SK-N-SH (cell line): ENCODE measurements around the gene CHID1. TPM values are rescaled to one million over a fixed set of nuclear protein-coding genes. Genes with fewer than 3 reads are reported as not detected.

ENCODE experiments used
- CTCF ChIA-PET: fragments of 300-600, 350-600 bp; formaldehyde crosslinking; extraction: SDS; loops from one replicate; lab custom pipeline; 2021; lab: Yijun Ruan, JAX
- POLR2A ChIA-PET: fragments of 350-600 bp; sonication (Branson Sonifier 250); formaldehyde crosslinking; extraction: SDS; loops from one replicate; lab custom pipeline; 2020; ENCODE audit warnings: antibody characterized with exemption, inconsistent platforms; lab: Yijun Ruan, JAX
- DNase-seq: peaks from one replicate; pipeline ENCODE4 v3.0.0; 2012
- H2AFZ ChIP-seq: fragments of 200-600 bp; sonication (generic); 2 replicates; pipeline ENCODE4 v1.8.1; 2016; ENCODE audit warnings: antibody characterized with exemption, mild to moderate bottlenecking, low read depth
- H3F3A ChIP-seq: fragments of 200-600 bp; sonication (generic); replicated peaks from 2 replicates; pipeline ENCODE3; 2016; ENCODE audit warnings: antibody characterized with exemption, mild to moderate bottlenecking; ENCODE audit not compliant: insufficient read depth
- H3K27ac ChIP-seq, 2 experiments: fragments of 200-500 bp in 1 of 2; fragments of 200-600 bp in 1 of 2; sonication (Bioruptor generic) in 1 of 2; sonication (generic), shearing (Covaris generic) in 1 of 2; 2 replicates each; pipeline versions ENCODE4 v1.5.1 to v1.6.1; 2014 to 2016; ENCODE audit warnings: low read depth in 2 of 2, inconsistent platforms in 1 of 2, low read length in 1 of 2, mild to moderate bottlenecking in 1 of 2, mixed read lengths in 1 of 2
- H3K27me3 ChIP-seq: fragments of 200-600 bp; sonication (generic), shearing (Covaris generic); 2 replicates; pipeline ENCODE4 v1.6.1; 2016; ENCODE audit warnings: mixed run types; ENCODE audit not compliant: insufficient read depth
- H3K36me3 ChIP-seq, 2 experiments: fragments of 200-500 bp in 1 of 2; fragments of 200-600 bp in 1 of 2; sonication (Bioruptor generic) in 1 of 2; sonication (generic) in 1 of 2; replicated peaks in 1 of 2; 2 replicates each; pipeline versions ENCODE3 to v1.5.1; 2014 to 2016; ENCODE audit warnings: low read length in 1 of 2, mild to moderate bottlenecking in 1 of 2; ENCODE audit not compliant: insufficient read depth in 2 of 2, control insufficient read depth in 1 of 2
- H3K4me1 ChIP-seq, 2 experiments: fragments of 200-500 bp in 1 of 2; fragments of 200-600 bp in 1 of 2; sonication (Bioruptor generic) in 1 of 2; sonication (generic), shearing (Covaris generic) in 1 of 2; 2 replicates each; pipeline versions ENCODE4 v1.5.1 to v1.6.1; 2014 to 2016; ENCODE audit warnings: low read depth in 1 of 2, low read length in 1 of 2, mixed run types in 1 of 2; ENCODE audit not compliant: insufficient read depth in 2 of 2, control insufficient read depth in 1 of 2
- H3K4me2 ChIP-seq: fragments of 200-600 bp; sonication (generic), shearing (Covaris generic); 2 replicates; pipeline ENCODE4 v1.6.1; 2017; ENCODE audit warnings: mixed run types
- H3K4me3 ChIP-seq, 2 experiments: fragments of 200-500 bp in 1 of 2; fragments of 200-600 bp in 1 of 2; sonication (Bioruptor generic) in 1 of 2; sonication (generic), shearing (Covaris generic) in 1 of 2; 2 replicates each; pipeline versions ENCODE4 v1.5.1 to v1.8.1; 2014 to 2016; ENCODE audit warnings: low read depth in 2 of 2, inconsistent platforms in 1 of 2, low read length in 1 of 2, mild to moderate bottlenecking in 1 of 2, mixed read lengths in 1 of 2, moderate library complexity in 1 of 2
- H3K79me2 ChIP-seq: fragments of 200-600 bp; sonication (generic); 2 replicates; pipeline ENCODE4 v1.8.1; 2017; ENCODE audit warnings: mild to moderate bottlenecking; ENCODE audit not compliant: insufficient read depth
- H3K9ac ChIP-seq: fragments of 200-600 bp; sonication (generic); 2 replicates; pipeline ENCODE4 v1.6.1; 2017; ENCODE audit warnings: mixed run types
- H3K9me2 ChIP-seq: fragments of 200-600 bp; sonication (generic); 2 replicates; pipeline ENCODE4 v1.6.1; 2017; ENCODE audit warnings: mixed run types
- H3K9me3 ChIP-seq: fragments of 200-600 bp; sonication (generic); 2 replicates; pipeline ENCODE4 v1.6.1; 2017; ENCODE audit warnings: mixed run types, mild to moderate bottlenecking, moderate library complexity
- H4K20me1 ChIP-seq: fragments of 200-600 bp; sonication (generic); 2 replicates; pipeline ENCODE4 v1.6.1; 2017; ENCODE audit warnings: mild to moderate bottlenecking, mixed run types; ENCODE audit not compliant: insufficient read depth
- JUND ChIP-seq: IDR thresholded peaks from 2 replicates; pipeline ENCODE4 v1.4.0; 2012
- MEF2A ChIP-seq: IDR thresholded peaks from 2 replicates; pipeline ENCODE4 v1.4.0; 2012; ENCODE audit warnings: low read depth, borderline replicate concordance
- SIN3A ChIP-seq: IDR thresholded peaks from 2 replicates; pipeline ENCODE4 v1.6.1; 2012; ENCODE audit warnings: low read depth, mild to moderate bottlenecking, low read length, moderate library complexity, borderline replicate concordance
- TCF12 ChIP-seq: IDR thresholded peaks from 2 replicates; pipeline ENCODE4 v1.4.0; 2012
- WGBS: methylation state at CpG from one replicate; pipeline ENCODE4 v1.1.6; 2017; ENCODE audit warnings: low lambda C conversion rate; 5-methylcytosine and 5-hydroxymethylcytosine counted together
- polyA plus RNA-seq, 3 experiments: library from polyadenylated mRNA; depleted of rRNA; stranded (reverse); fragments of >200 nt; gene quantifications; 2 replicates each; pipeline ENCODE4 v1.2.3, GENCODE V29; 2012
- TF ChIP-seq, protein P1 (sequence below): fragments of 200-600 bp; sonication (generic); IDR thresholded peaks from 2 replicates; pipeline ENCODE4 v1.6.1; 2017; ENCODE audit warnings: antibody characterized with exemption, mild to moderate bottlenecking, moderate library complexity
- TF ChIP-seq, protein P2 (sequence below): fragments of 150-350 bp; IDR thresholded peaks from 2 replicates; pipeline ENCODE4 v1.6.1; 2017; ENCODE audit warnings: antibody characterized with exemption, low read length, low read depth, borderline replicate concordance

Gene CHID1
- polyA plus RNA-seq, 1 of the 3 experiments (the other 2 are of a cell fraction): 231 TPM

DNA sequence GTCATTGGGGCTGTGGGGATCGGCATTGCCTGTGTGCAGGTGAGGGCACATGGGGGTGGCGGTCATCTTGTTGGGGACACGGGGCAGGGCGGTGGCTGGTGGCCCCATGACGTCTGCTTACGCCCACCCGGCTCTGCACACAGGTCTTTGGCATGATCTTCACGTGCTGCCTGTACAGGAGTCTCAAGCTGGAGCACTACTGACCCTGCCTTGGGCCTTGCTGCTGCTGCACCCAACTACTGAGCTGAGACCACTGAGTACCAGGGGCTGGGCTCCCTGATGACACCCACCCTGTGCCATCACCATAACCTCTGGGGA lies 72.7 kb downstream of the CHID1 start:
- Histone ChIP-seq H3K36me3 (peaks cover 24 to 45% of the 10 kb centered on the region in 2 experiments), H3K4me3 (no peak overlapping the region), H2AFZ (no peak overlapping the region), H3F3A (peaks cover 50% of the 10 kb centered on the region)
- CTCF ChIA-PET: interaction anchor here (1.0 to 3.8 kb wide), 2 partner anchors 10 to 18 kb away, joined by 3 to 21 read pairs; no protein-coding TSS in a partner anchor
- TF ChIP-seq JUND (0 out of 2 replicates have a peak, but pooled peaks have one; percentile 6), SIN3A (0 out of 2 replicates have a peak, but pooled peaks have one; percentile 32), TCF12 (no peak)
- TF ChIP-seq, all 33 proteins: peak for 2
- H3K9me2 ChIP-seq: no peaks in the 10 kb centered on the region
- H3K4me1 ChIP-seq: peaks cover 3 to 28% of the 10 kb centered on the region in 2 experiments; a peak in 2 of 4 replicates
- no peak for DNase-seq
- H3K79me2 ChIP-seq: peaks cover 86% of the 10 kb centered on the region
- no peak overlapping the region for H3K4me2 ChIP-seq
- peaks cover 69% of the 10 kb centered on the region for H4K20me1 ChIP-seq
- no peaks in the 10 kb centered on the region for H3K27me3 ChIP-seq
- no CpG with 5 or more reads among the region's 8 CpGs for WGBS
- no peaks in the 10 kb centered on the region for H3K9me3 ChIP-seq
- POLR2A ChIA-PET: interaction anchor here (0.9 kb wide), 1 partner anchor 19 kb away, joined by 3 read pairs; the partner anchor contains the start of gene PNPLA2
- no peak overlapping the region for H3K9ac ChIP-seq
- H3K27ac ChIP-seq: no peak overlapping the region

DNA sequence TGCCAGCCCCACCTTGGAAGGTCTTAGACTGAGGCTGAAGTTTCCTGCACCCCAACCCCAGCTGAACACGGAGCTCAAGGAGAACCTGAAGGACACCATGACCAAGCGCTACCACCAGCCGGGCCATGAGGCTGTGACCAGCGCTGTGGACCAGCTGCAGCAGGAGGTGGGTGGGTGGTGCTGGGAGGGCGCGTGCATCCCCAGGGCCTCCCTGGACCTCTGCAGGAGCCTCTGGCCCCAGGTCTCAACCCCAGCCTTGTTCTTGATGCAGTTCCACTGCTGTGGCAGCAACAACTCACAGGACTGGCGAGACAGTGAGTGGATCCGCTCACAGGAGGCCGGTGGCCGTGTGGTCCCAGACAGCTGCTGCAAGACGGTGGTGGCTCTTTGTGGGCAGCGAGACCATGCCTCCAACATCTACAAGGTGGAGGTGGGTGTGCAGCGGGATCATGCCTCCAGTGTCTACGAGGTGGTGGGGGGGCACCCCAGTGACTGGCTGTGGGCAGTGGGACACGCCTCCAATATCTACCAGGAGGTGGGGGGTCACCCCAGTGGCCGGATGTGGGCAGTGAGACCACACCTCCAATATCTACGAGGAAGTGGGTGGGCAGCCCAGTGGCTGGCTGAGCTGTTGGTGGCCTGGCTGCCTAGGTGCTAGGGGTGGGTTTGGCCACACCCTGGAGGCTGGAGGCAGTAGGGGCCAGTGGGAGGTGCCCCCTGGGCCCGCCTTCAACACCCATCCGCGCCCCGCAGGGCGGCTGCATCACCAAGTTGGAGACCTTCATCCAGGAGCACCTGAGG lies 73.2 kb downstream of the CHID1 start:
- H3K9me3 ChIP-seq: no peaks in the 10 kb centered on the region
- H2AFZ ChIP-seq: no peak overlapping the region
- H3K4me2 ChIP-seq: peak overlapping the region; percentile 28; the same call in 1 of the 2 replicates
- no peak overlapping the region for H3K9ac ChIP-seq
- 81% methylated on average over 11 of the region's 22 CpGs for WGBS
- CTCF ChIA-PET: interaction anchor here (3.8 kb wide), 1 partner anchor 10 kb away, joined by 21 read pairs; no protein-coding TSS in a partner anchor
- H3K27ac ChIP-seq: 0 out of 4 replicates have a peak overlapping the region, but pooled peaks of 1 of the 2 experiments have one; percentile 32
- no peaks in the 10 kb centered on the region for H3K27me3 ChIP-seq
- H3K4me3 ChIP-seq: no peak overlapping the region
- H3K4me1 ChIP-seq: peaks cover 3 to 29% of the 10 kb centered on the region in 2 experiments; a peak in 2 of 4 replicates
- no peaks in the 10 kb centered on the region for H3K9me2 ChIP-seq
- peaks cover 24 to 45% of the 10 kb centered on the region in 2 experiments for H3K36me3 ChIP-seq
- H3F3A ChIP-seq: peaks cover 50% of the 10 kb centered on the region
- no peak for DNase-seq
- TF ChIP-seq JUND (0 out of 2 replicates have a peak, but pooled peaks have one; percentile 8), MEF2A (no peak)
- TF ChIP-seq, all 33 proteins: peak for 1
- Histone ChIP-seq H4K20me1 (peaks cover 69% of the 10 kb centered on the region), H3K79me2 (peaks cover 87% of the 10 kb centered on the region)
- POLR2A ChIA-PET: interaction anchor here (0.9 kb wide), 1 partner anchor 18 kb away, joined by 3 read pairs; the partner anchor contains the start of gene PNPLA2

DNA sequence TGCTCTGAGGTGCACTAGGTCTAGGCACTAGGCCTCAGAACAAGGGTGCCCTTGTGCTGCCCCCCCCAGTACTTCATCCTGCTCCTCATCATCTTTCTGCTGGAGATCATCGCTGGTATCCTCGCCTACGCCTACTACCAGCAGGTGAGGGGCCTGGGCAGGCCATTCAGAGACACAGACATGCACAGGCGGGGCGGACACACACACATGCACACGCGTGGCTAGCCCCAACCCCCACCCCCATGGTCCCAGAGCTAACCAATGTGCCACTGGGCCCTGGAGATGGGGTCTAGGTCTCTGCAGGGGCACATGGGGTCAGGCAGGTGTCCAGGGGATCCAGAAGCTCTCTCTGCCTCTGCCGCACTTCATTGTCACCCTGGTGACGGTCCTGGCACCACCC lies 73.9 kb downstream of the CHID1 start:
- H3K4me1 ChIP-seq: peaks cover 6 to 36% of the 10 kb centered on the region in 2 experiments; a peak in 3 of 4 replicates
- H3K9ac ChIP-seq: no peak overlapping the region
- H3K4me2 ChIP-seq: peak overlapping the region; percentile 28; the same call in 1 of the 2 replicates
- peaks cover 87% of the 10 kb centered on the region for H3K79me2 ChIP-seq
- no peak overlapping the region for H2AFZ ChIP-seq
- no peaks in the 10 kb centered on the region for H3K9me3 ChIP-seq
- ChIA-PET POLR2A (no interaction called here), CTCF (interaction anchor here (3.8 kb wide), 1 partner anchor 11 kb away, joined by 21 read pairs; no protein-coding TSS in a partner anchor)
- TF ChIP-seq, protein P1, sequence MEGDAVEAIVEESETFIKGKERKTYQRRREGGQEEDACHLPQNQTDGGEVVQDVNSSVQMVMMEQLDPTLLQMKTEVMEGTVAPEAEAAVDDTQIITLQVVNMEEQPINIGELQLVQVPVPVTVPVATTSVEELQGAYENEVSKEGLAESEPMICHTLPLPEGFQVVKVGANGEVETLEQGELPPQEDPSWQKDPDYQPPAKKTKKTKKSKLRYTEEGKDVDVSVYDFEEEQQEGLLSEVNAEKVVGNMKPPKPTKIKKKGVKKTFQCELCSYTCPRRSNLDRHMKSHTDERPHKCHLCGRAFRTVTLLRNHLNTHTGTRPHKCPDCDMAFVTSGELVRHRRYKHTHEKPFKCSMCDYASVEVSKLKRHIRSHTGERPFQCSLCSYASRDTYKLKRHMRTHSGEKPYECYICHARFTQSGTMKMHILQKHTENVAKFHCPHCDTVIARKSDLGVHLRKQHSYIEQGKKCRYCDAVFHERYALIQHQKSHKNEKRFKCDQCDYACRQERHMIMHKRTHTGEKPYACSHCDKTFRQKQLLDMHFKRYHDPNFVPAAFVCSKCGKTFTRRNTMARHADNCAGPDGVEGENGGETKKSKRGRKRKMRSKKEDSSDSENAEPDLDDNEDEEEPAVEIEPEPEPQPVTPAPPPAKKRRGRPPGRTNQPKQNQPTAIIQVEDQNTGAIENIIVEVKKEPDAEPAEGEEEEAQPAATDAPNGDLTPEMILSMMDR: no peak
- TF ChIP-seq, protein P2, sequence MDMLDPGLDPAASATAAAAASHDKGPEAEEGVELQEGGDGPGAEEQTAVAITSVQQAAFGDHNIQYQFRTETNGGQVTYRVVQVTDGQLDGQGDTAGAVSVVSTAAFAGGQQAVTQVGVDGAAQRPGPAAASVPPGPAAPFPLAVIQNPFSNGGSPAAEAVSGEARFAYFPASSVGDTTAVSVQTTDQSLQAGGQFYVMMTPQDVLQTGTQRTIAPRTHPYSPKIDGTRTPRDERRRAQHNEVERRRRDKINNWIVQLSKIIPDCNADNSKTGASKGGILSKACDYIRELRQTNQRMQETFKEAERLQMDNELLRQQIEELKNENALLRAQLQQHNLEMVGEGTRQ: no peak
- no peak for TF ChIP-seq TCF12
- peak overlapping the region in 1 of 2 experiments; percentile 32; a peak in 2 of 4 replicates for H3K27ac ChIP-seq
- H3F3A ChIP-seq: peaks cover 50% of the 10 kb centered on the region
- no peaks in the 10 kb centered on the region for H3K27me3 ChIP-seq
- no peak for DNase-seq
- H3K9me2 ChIP-seq: no peaks in the 10 kb centered on the region
- no peak overlapping the region for H3K4me3 ChIP-seq
- WGBS: 95% methylated on average over 4 of the region's 9 CpGs
- peaks cover 63% of the 10 kb centered on the region for H4K20me1 ChIP-seq
- H3K36me3 ChIP-seq: peaks cover 22 to 45% of the 10 kb centered on the region in 2 experiments
